WI38 (cell line): ENCODE measurements around the gene HTR4.

Source experiments
- H3K4me3 ChIP-seq: 2 replicates; pipeline ENCODE4 v1.5.1; 2011; ENCODE audit warnings: low read depth, mild to moderate bottlenecking, control low read depth, low read length
- TF ChIP-seq, protein P1 (sequence below): IDR thresholded peaks from 2 replicates; pipeline ENCODE4 v1.5.1; 2012; ENCODE audit warnings: low read depth, mild to moderate bottlenecking, control low read depth, low read length

The HTR4 gene, protein sequence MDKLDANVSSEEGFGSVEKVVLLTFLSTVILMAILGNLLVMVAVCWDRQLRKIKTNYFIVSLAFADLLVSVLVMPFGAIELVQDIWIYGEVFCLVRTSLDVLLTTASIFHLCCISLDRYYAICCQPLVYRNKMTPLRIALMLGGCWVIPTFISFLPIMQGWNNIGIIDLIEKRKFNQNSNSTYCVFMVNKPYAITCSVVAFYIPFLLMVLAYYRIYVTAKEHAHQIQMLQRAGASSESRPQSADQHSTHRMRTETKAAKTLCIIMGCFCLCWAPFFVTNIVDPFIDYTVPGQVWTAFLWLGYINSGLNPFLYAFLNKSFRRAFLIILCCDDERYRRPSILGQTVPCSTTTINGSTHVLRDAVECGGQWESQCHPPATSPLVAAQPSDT

DNA sequence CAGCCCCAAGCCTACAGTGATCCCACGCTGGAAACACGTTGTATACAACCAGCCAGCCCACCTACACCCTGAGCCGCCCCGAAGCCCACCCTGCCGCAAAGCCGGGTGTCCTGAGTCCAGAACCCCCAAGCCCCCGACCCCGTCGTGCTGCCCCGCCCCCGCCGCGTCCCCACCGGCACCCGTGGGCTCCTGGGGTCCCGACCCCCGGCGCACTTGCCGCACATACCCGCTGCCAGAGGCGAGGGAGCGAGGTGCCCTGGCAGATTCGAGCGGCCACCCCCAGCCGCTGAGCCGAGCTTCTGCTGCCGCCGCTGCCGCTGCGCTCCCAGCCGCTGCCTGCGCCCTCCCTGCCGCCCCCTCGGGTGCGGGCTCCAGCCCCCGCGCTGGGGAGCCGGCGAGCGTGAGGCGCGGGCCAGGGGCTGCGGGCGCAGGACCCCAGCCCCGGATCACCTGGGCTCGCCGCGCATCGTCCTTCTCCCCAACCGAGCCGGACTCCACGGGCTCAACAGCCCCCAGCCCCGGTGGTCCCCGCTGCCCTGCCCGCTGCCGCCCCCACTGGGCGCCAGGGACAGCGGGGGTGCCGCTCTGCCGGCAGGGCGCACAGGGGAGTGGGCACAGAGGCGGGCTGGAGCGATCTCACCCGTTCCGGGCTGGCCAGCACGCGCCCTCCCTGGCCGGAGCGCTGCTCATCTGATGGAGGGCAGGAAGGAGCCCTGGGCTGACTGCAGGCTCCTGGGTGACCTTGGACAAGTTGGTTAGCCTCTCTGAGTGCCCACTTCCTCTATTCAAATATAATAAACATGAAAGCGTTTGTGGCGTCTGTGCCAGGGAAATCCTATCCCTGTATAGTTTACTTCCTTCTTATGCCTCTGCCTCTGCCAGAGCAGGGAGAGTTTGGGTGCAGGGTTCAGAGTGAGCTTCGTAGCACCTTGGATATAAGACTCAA, at the start of gene HTR4:
Gene HTR4, minus strand, starts transcription at position 692 of the 946 bp plus-strand sequence. CDS start 17,513 bp downstream, outside the sequence.
- H3K4me3 ChIP-seq, result no peak within 1 kb of the TSS
- TF ChIP-seq, protein P1, sequence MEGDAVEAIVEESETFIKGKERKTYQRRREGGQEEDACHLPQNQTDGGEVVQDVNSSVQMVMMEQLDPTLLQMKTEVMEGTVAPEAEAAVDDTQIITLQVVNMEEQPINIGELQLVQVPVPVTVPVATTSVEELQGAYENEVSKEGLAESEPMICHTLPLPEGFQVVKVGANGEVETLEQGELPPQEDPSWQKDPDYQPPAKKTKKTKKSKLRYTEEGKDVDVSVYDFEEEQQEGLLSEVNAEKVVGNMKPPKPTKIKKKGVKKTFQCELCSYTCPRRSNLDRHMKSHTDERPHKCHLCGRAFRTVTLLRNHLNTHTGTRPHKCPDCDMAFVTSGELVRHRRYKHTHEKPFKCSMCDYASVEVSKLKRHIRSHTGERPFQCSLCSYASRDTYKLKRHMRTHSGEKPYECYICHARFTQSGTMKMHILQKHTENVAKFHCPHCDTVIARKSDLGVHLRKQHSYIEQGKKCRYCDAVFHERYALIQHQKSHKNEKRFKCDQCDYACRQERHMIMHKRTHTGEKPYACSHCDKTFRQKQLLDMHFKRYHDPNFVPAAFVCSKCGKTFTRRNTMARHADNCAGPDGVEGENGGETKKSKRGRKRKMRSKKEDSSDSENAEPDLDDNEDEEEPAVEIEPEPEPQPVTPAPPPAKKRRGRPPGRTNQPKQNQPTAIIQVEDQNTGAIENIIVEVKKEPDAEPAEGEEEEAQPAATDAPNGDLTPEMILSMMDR, result no peak

DNA sequence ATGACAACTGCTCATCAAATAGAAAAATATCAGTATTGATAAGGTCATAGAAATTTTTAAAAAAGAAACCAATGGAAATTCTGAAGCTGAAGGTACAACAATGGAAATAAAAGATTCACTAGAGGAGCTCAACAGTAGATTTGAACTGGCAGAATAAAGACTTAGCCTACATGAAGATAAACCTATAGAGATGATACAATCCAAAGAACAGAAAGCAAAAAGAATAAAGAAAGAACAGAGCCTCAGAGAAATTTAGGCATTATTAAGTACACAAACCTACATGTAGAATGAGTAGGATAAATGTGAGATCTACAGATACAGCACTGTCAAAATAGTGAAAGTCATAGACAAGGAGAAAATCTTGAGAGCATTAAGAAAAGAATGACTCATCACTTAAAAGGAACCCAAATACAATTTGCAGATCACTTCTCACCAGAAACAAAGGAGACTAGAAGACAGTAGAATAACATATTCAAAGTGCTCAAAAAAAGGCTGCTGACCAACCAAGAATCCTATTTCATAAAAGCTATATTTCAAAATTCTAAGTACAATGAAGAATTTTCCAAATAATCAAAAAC, 47.8 kb upstream of the HTR4 start:
- no peak overlapping the region for H3K4me3 ChIP-seq
- TF ChIP-seq, protein P1, result no peak

DNA sequence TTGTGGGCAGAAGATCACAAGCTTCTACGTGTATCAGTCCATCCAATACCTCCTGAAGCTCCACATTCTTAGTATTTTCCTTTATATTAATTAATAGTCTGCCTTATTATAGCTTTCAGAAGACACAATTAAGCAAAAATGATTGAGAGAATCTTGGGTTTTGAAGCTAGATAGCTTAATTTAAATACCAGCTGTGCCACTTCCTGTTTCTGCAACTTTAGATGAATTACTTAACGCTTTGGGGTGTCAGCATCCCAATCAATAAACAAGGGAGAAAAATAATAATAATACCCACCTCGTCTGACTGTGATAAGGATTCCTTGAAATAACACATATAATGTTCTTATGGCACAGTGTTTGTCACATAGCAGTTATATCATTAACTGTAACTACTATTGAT, 44.7 kb upstream of the HTR4 start:
- TF ChIP-seq, protein P1, result no peak
- no peak overlapping the region for H3K4me3 ChIP-seq

DNA sequence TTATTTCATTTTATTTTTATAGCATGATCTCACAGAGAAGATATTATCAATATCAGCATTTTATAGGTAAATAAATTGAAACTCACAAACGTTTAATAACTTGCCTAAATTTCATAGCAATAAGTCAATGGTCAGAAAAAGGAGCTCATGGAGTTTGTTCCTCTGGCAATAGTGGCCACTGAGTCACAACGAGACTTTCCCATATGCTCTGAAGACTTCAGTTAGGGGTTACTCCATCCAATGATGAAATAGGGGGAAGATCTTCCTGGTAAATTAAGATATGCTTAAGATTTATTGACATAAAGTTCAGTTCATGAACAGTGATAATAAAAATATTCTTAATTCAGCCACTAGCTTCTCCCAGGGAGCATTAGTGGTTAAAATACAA, 43.5 kb upstream of the HTR4 start:
- TF ChIP-seq, protein P1, result no peak
- no peak overlapping the region for H3K4me3 ChIP-seq

DNA sequence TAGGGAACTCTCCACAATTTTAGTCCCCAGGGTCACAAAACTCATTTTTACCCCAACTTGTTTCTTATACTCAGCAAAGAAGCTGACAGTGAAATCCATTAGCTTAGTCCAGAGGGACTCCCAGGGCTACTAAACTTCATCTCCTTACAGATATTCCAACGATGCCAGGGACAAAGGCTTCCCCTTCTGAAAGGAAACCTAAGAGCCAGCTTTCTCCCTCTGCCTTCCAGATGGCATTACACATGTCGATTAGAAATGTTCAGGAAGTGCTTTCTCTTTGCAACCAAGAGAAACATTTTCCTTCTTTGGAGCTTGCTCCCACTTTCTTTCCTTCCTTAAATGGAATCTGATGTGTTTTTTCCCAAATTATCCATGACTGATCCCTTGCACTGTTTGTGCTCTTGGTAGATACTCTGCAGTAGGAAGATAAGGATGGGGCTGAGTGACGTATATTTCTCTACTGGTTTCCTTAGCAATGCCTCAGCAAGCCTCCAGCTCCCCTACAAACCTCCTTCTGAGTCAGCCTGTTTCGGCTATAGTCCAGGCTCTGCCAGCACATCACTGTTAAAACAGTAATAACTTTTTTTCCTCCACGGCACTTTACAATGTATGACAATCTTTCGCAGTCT, 43.0 kb upstream of the HTR4 start:
- TF ChIP-seq, protein P1, result no peak
- no peak overlapping the region for H3K4me3 ChIP-seq

DNA sequence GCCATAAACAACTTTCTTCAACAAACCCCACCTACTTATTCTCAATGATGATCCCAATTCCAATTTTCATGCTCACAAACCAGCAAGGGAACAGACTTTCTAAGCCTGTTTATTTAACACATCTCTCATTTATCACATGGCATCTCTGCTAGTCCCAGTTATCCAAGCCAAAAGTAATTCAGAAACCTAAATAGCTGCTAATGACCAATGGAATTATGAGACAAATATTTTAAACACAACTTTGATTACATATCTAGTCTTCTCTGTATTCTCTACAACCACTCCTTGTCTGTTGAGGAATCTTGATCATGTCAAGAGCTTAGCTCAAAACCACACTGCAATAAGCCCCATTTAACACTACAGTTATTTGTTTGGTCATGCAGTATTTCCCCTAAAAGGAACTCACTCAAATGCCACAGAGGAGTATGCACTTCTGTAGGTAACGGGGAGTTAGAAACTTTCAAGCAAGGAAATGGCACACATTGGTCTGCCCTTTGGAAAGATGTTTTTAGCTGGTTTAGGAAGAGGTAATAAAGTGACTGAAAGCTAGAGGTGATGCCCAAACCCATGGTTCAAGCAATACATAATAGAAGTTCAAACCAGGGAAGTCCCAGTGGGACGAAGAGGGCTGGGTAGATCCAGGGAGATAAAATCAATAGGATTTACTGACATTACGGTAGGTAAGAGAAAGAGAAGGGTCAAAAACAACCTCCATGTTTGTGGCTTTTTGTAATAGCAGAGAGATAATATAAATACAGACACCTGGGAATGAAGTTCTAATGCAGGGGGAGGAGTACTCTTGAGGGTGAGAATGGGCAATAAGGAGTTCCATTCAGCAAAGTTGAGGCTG, 42.1 kb upstream of the HTR4 start:
- TF ChIP-seq, protein P1, result no peak
- H3K4me3 ChIP-seq, result no peak overlapping the region
